Measurements from ENCODE around the gene FAM131A. TPM values are rescaled to one million over a fixed set of nuclear protein-coding genes. Genes with fewer than 3 reads are reported as not detected.

FAM131A gene
- total and polyA plus RNA-seq, 9 of the 15 experiments (the other 6 are each of a cell fraction or from before 2014, with no cell fraction given): 0.48 to 11.1 (median 4.3) TPM

- TF ChIP-seq U2AF2 (optimal IDR thresholded peaks at IDR 0.05; ENCODE audit: low read depth, low read length): no peak
- TF ChIP-seq TEAD4 (IDR thresholded peaks at IDR 0.05; ENCODE audit: low read length): peak; percentile 13; the same call in 1 of the 2 replicates
- TF ChIP-seq TEAD4 (CRISPR knock-in tag; IDR thresholded peaks at IDR 0.05; ENCODE audit: borderline replicate concordance): 0 out of 2 replicates have a peak, but pooled peaks have one; percentile 47
- peak; percentile 25; the same call in 1 of the 2 replicates for TF ChIP-seq DMBX1 (CRISPR knock-in tag; IDR thresholded peaks at IDR 0.05; ENCODE audit: borderline replicate concordance)
- TF ChIP-seq ELF4 (CRISPR knock-in tag; IDR thresholded peaks at IDR 0.05): no peak
- peak; percentile 96 for TF ChIP-seq GABPB1 (CRISPR knock-in tag; IDR thresholded peaks at IDR 0.05)
- TF ChIP-seq ESRRA (IDR thresholded peaks at IDR 0.05; ENCODE audit: borderline replicate concordance, low read depth): peak; percentile 78; the same call in 1 of the 2 replicates
- no peak for TF ChIP-seq CREB3 (tag; conservative IDR thresholded peaks at IDR 0.05; ENCODE audit: low read depth)
- TF ChIP-seq BRCA1 (IDR thresholded peaks at IDR 0.05): no peak
- no peak for TF ChIP-seq BRCA1 (CRISPR knock-in tag; IDR thresholded peaks at IDR 0.05)
- peak; percentile 84 for TF ChIP-seq SP1 (CRISPR knock-in tag; IDR thresholded peaks at IDR 0.05)
- peak; percentile 50 for TF ChIP-seq PKNOX1 (IDR thresholded peaks at IDR 0.05)
- TF ChIP-seq MYNN (IDR thresholded peaks at IDR 0.05): peak; percentile 35
- TF ChIP-seq MYNN (CRISPR knock-in tag; IDR thresholded peaks at IDR 0.05): no peak
- peak; percentile 68 for TF ChIP-seq SAP30 (IDR thresholded peaks at IDR 0.05; ENCODE audit: borderline replicate concordance, insufficient read depth, low read depth, low read length, poor library complexity, severe bottlenecking)
- peak; percentile 70 for TF ChIP-seq CXXC5 (CRISPR knock-in tag; IDR thresholded peaks at IDR 0.05)
- 0 out of 2 replicates have a peak, but pooled peaks have one; percentile 5 for TF ChIP-seq KLF1 (tag; IDR thresholded peaks at IDR 0.05)
- TF ChIP-seq ZNF592 (IDR thresholded peaks at IDR 0.05): peak; percentile 49; the same call in 1 of the 2 replicates
- TF ChIP-seq ZNF57 (CRISPR knock-in tag; IDR thresholded peaks at IDR 0.05): no peak
- peak; percentile 51; the same call in 1 of the 2 replicates for TF ChIP-seq E2F4 (CRISPR knock-in tag; IDR thresholded peaks at IDR 0.05; ENCODE audit: low read depth)
- TF ChIP-seq EP400 (IDR thresholded peaks at IDR 0.05): peak; percentile 89
Measured at GRCh38 chr3:184362668-184363546, 25.5 kb downstream of the FAM131A start (continued).
